ENCODE data around the gene MUC4.

- TF ChIP-seq, protein P1, sequence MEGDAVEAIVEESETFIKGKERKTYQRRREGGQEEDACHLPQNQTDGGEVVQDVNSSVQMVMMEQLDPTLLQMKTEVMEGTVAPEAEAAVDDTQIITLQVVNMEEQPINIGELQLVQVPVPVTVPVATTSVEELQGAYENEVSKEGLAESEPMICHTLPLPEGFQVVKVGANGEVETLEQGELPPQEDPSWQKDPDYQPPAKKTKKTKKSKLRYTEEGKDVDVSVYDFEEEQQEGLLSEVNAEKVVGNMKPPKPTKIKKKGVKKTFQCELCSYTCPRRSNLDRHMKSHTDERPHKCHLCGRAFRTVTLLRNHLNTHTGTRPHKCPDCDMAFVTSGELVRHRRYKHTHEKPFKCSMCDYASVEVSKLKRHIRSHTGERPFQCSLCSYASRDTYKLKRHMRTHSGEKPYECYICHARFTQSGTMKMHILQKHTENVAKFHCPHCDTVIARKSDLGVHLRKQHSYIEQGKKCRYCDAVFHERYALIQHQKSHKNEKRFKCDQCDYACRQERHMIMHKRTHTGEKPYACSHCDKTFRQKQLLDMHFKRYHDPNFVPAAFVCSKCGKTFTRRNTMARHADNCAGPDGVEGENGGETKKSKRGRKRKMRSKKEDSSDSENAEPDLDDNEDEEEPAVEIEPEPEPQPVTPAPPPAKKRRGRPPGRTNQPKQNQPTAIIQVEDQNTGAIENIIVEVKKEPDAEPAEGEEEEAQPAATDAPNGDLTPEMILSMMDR (conservative IDR thresholded peaks at IDR 0.05; ENCODE audit: low read depth, low read length), result no peak
- no peak for TF ChIP-seq POLR2A (IDR thresholded peaks at IDR 0.05; ENCODE audit: low read depth, low read length)
- no peak for TF ChIP-seq RAD21 (IDR thresholded peaks at IDR 0.05; ENCODE audit: low read length)
These were observed 67.3 kb downstream of the MUC4 start for GRCh38 chr3:195744437-195744836.

Data from IMR-90 (cell line).